Dermis lymphatic vessel endothelial cell (primary cell): ENCODE data around the gene GADL1. TPM values are rescaled to one million over a fixed set of nuclear protein-coding genes. Genes with fewer than 3 reads are reported as not detected.

ENCODE experiments used
- total RNA-seq: library from RNA; depleted of rRNA; stranded (reverse); fragments of >200 nt; gene quantifications from 2 replicates; pipeline ENCODE4 v1.2.1, GENCODE V29; 2014

GADL1 gene
- under 0.01 TPM in 1 of 2 replicates, not detected in the other for total RNA-seq

GRCh38 chr3:30894521-30895251 is at the start of gene GADL1:
TSS of gene GADL1 (minus strand) at chr3:30894661. CDS start at chr3:30894614, 47 bp downstream.

